Fibroblast of lung (primary cell): ENCODE measurements around the gene PLEKHA1. TPM values are rescaled to one million over a fixed set of nuclear protein-coding genes. Genes with fewer than 3 reads are reported as not detected.
A peak's percentile ranks its signal among the peaks of the same experiment; 100 is the strongest.

Experiments used
- DNase-seq, 2 donors: peaks; one replicate each; pipeline versions ENCODE4 v3.0.0 to v3.0.0-alpha.2; 2010; ENCODE audit warnings: low read depth in 2 of 2
- H2AFZ ChIP-seq: 2 replicates; pipeline ENCODE4 v1.5.1; 2012; ENCODE audit warnings: low read length, control low read depth, inconsistent platforms
- H3K27ac ChIP-seq: 2 replicates; pipeline ENCODE4 v1.5.1; 2011; ENCODE audit warnings: low read length, control low read depth; ENCODE audit not compliant: insufficient read depth
- H3K27me3 ChIP-seq: 2 replicates; pipeline ENCODE4 v1.5.1; 2011; ENCODE audit warnings: mild to moderate bottlenecking, low read length; ENCODE audit not compliant: control insufficient read depth, insufficient read depth
- H3K36me3 ChIP-seq: 2 replicates; pipeline ENCODE4 v1.5.1; 2011; ENCODE audit warnings: low read length; ENCODE audit not compliant: control insufficient read depth, insufficient read depth
- H3K4me1 ChIP-seq: 2 replicates; pipeline ENCODE4 v1.5.1; 2011; ENCODE audit warnings: low read length; ENCODE audit not compliant: control insufficient read depth, insufficient read depth; ENCODE audit errors: extremely low read depth
- H3K4me2 ChIP-seq: 2 replicates; pipeline ENCODE4 v1.5.1; 2011; ENCODE audit warnings: low read length, control low read depth; ENCODE audit not compliant: insufficient read depth; ENCODE audit errors: extremely low read depth
- H3K4me3 ChIP-seq, 4 experiments: fragments of 200-600 bp in 1 of 4; sonication (generic) in 1 of 4; replicated peaks in 1 of 4; 2 replicates each; pipeline ENCODE4 v1.5.1; 2011 to 2016; ENCODE audit warnings: low read length in 4 of 4, low read depth in 3 of 4, mild to moderate bottlenecking in 3 of 4, control low read depth in 2 of 4, inconsistent platforms in 1 of 4, mixed read lengths in 1 of 4; ENCODE audit not compliant: insufficient read depth in 1 of 4; ENCODE audit errors: control extremely low read depth in 1 of 4
- H3K79me2 ChIP-seq: 2 replicates; pipeline ENCODE4 v1.5.1; 2012; ENCODE audit warnings: mild to moderate bottlenecking, low read length, inconsistent platforms; ENCODE audit not compliant: control insufficient read depth, insufficient read depth
- H3K9ac ChIP-seq: 2 replicates; pipeline ENCODE4 v1.5.1; 2011; ENCODE audit warnings: mild to moderate bottlenecking, low read length, control low read depth; ENCODE audit not compliant: insufficient read depth
- H3K9me3 ChIP-seq: 2 replicates; pipeline ENCODE4 v1.5.1; 2012; ENCODE audit warnings: low read depth, low read length; ENCODE audit not compliant: control insufficient read depth, insufficient read depth
- H4K20me1 ChIP-seq: 2 replicates; pipeline ENCODE4 v1.5.1; 2011; ENCODE audit warnings: low read length; ENCODE audit not compliant: control insufficient read depth, insufficient read depth; ENCODE audit errors: extremely low read depth
- CTCF ChIP-seq, 2 donors: IDR thresholded peaks in 1 of 2; conservative IDR thresholded peaks in 1 of 2; 1 replicate in 1 of 2; 2 replicates in 1 of 2; pipeline ENCODE4 v1.5.1; 2011 to 2012; ENCODE audit warnings: low read length in 2 of 2, control low read depth in 1 of 2, inconsistent platforms in 1 of 2, low read depth in 1 of 2, mild to moderate bottlenecking in 1 of 2
- EZH2 ChIP-seq: IDR thresholded peaks from 2 replicates; pipeline ENCODE4 v1.5.1; 2012; ENCODE audit warnings: low read length, control low read depth, mild to moderate bottlenecking; ENCODE audit errors: missing control alignments
- polyA plus RNA-seq, 2 donors: library from polyadenylated mRNA; depleted of rRNA in 1 of 2; stranded (reverse) in 1 of 2; unstranded in 1 of 2; fragments of >200 nt; gene quantifications; 2 replicates each; pipeline ENCODE4 v1.2.1, GENCODE V29; 2011 to 2012; ENCODE audit warnings: missing spikeins in 1 of 2
- total RNA-seq: library from RNA; depleted of rRNA; stranded (reverse); fragments of >200 nt; gene quantifications from 2 replicates; pipeline ENCODE4 v1.2.1, GENCODE V29; 2014

The PLEKHA1 gene
- total and polyA plus RNA-seq, 2 donors (not counting 1 experiment from before 2014, with no cell fraction given): 14.4 to 37.9 TPM

- DNase-seq: no peak
- Histone ChIP-seq H3K79me2 (no peaks in the 10 kb centered on the region), H3K9ac (no peak overlapping the region), H3K36me3 (no peaks in the 10 kb centered on the region), H3K27me3 (no peaks in the 10 kb centered on the region), H4K20me1 (no peaks in the 10 kb centered on the region), H3K4me1 (no peaks in the 10 kb centered on the region), H3K27ac (no peak overlapping the region), H2AFZ (no peak overlapping the region), H3K4me3 (no peak overlapping the region), H3K4me2 (no peak overlapping the region), H3K9me3 (no peaks in the 10 kb centered on the region)
- no peak for TF ChIP-seq EZH2
- no peak for TF ChIP-seq CTCF (conservative IDR thresholded peaks at IDR 0.05 in 1 of 2, IDR thresholded peaks at IDR 0.05 in 1 of 2; ENCODE audit: low read depth in 1 of 2, low read length in 2 of 2)
Observed at GRCh38 chr10:122338609-122339441, 35.7 kb upstream of the PLEKHA1 start.

- no peak overlapping the region for H3K9ac ChIP-seq
- no peaks in the 10 kb centered on the region for H4K20me1 ChIP-seq
- no peak overlapping the region for H3K4me3 ChIP-seq
- H3K4me1 ChIP-seq: no peaks in the 10 kb centered on the region
- H2AFZ ChIP-seq: no peak overlapping the region
- no peak for TF ChIP-seq EZH2
- no peaks in the 10 kb centered on the region for H3K27me3 ChIP-seq
- peak in 1 of 2 donors; percentile 89 for DNase-seq
- H3K79me2 ChIP-seq: no peaks in the 10 kb centered on the region
- no peak overlapping the region for H3K4me2 ChIP-seq
- H3K9me3 ChIP-seq: no peaks in the 10 kb centered on the region
- no peaks in the 10 kb centered on the region for H3K36me3 ChIP-seq
- H3K27ac ChIP-seq: no peak overlapping the region
Observed at GRCh38 chr10:122341141-122341810, 33.2 kb upstream of the PLEKHA1 start.

- H3K79me2 ChIP-seq: no peaks in the 10 kb centered on the region
- H3K27me3 ChIP-seq: no peaks in the 10 kb centered on the region
- H3K27ac ChIP-seq: no peak overlapping the region
- no peak overlapping the region for H3K4me2 ChIP-seq
- no peak overlapping the region for H3K4me3 ChIP-seq
- H3K36me3 ChIP-seq: no peaks in the 10 kb centered on the region
- no peaks in the 10 kb centered on the region for H4K20me1 ChIP-seq
- H3K4me1 ChIP-seq: no peaks in the 10 kb centered on the region
- no peak overlapping the region for H2AFZ ChIP-seq
- DNase-seq: peak; percentile 29 to 76
- TF ChIP-seq CTCF (conservative IDR thresholded peaks at IDR 0.05 in 1 of 2, IDR thresholded peaks at IDR 0.05 in 1 of 2; ENCODE audit: low read depth in 1 of 2, low read length in 2 of 2) (peak; percentile 81 to 83), EZH2 (no peak)
- no peak overlapping the region for H3K9ac ChIP-seq
- no peaks in the 10 kb centered on the region for H3K9me3 ChIP-seq
Observed at GRCh38 chr10:122342293-122343134, 32.0 kb upstream of the PLEKHA1 start.
